GM21447 (cell line): ENCODE data around the gene SMARCA4.
"Not testable (repeated sequence)": the region's sequence is repeated elsewhere in the genome, so short reads cannot be mapped to it uniquely, and the experiment has no call there.

ENCODE experiments used
- ATAC-seq: cut with Tn5 transposase; IDR thresholded peaks from one replicate; pipeline ENCODE4 v1.9.1; 2021; ENCODE audit not compliant: unreplicated experiment

SMARCA4 gene

GRCh38 chr19:11092181-11092538, 131.3 kb downstream of the SMARCA4 start:
- no peak for ATAC-seq

GRCh38 chr19:11093689-11094238, 132.9 kb downstream of the SMARCA4 start:
- no peak for ATAC-seq

GRCh38 chr19:11094520-11094894, 133.7 kb downstream of the SMARCA4 start:
- no peak for ATAC-seq

- ATAC-seq = peak; percentile 53
These were observed 135.5 kb downstream of the SMARCA4 start for GRCh38 chr19:11096210-11096841.

- ATAC-seq = not testable (repeated sequence)
These were observed 136.5 kb downstream of the SMARCA4 start for GRCh38 chr19:11097367-11097766.

- no peak for ATAC-seq
These were observed 137.5 kb downstream of the SMARCA4 start for GRCh38 chr19:11098327-11098726.

GRCh38 chr19:11098861-11099260, 138.0 kb downstream of the SMARCA4 start:
- no peak for ATAC-seq

- ATAC-seq = no peak
These were observed 139.2 kb downstream of the SMARCA4 start for GRCh38 chr19:11100049-11100448.

- no peak for ATAC-seq
These were observed 140.2 kb downstream of the SMARCA4 start for GRCh38 chr19:11101057-11101456.

GRCh38 chr19:11102944-11103343, 142.1 kb downstream of the SMARCA4 start:
- ATAC-seq = no peak

- ATAC-seq = not testable (repeated sequence)
These were observed 142.8 kb downstream of the SMARCA4 start for GRCh38 chr19:11103667-11104066.

- ATAC-seq = no peak
These were observed 144.3 kb downstream of the SMARCA4 start for GRCh38 chr19:11105014-11105636.

- no peak for ATAC-seq
These were observed 145.6 kb downstream of the SMARCA4 start for GRCh38 chr19:11106477-11106876.

- ATAC-seq = no peak
These were observed 147.9 kb downstream of the SMARCA4 start for GRCh38 chr19:11108746-11109145.

GRCh38 chr19:11111117-11111770, 150.4 kb downstream of the SMARCA4 start:
- ATAC-seq = no peak

GRCh38 chr19:11111771-11112144, 150.9 kb downstream of the SMARCA4 start:
- no peak for ATAC-seq
